Natural killer cell (primary cell): Measurements from ENCODE around the gene BCL2. TPM values are rescaled to one million over a fixed set of nuclear protein-coding genes. Genes with fewer than 3 reads are reported as not detected.

Source experiments
- ATAC-seq, 3 donors: fragments of 150-1000 bp in 2 of 3; fragments of 200-7000 bp in 1 of 3; cut with Tn5 transposase; 1 replicate in 1 of 3; 2 replicates in 2 of 3; pipeline ENCODE4 v1.10.0; 2021; ENCODE audit warnings: mild to moderate bottlenecking in 2 of 3, moderate library complexity in 2 of 3
- DNase-seq, 2 donors: peaks; one replicate each; pipeline versions ENCODE4 v3.0.0 to v3.0.0-alpha.2; 2013 to 2021; ENCODE audit warnings: mixed read lengths in 1 of 2
- H3K27ac ChIP-seq: one replicate; pipeline ENCODE4 v1.5.1; 2013; ENCODE audit warnings: mild to moderate bottlenecking, low read length
- H3K27me3 ChIP-seq: one replicate; pipeline ENCODE4 v1.6.1; 2013; ENCODE audit warnings: low read length; ENCODE audit not compliant: control insufficient read depth, insufficient read depth
- H3K36me3 ChIP-seq: one replicate; pipeline ENCODE4 v1.6.1; 2013; ENCODE audit warnings: low read length; ENCODE audit not compliant: control insufficient read depth, insufficient read depth
- H3K4me1 ChIP-seq: one replicate; pipeline ENCODE4 v1.6.1; 2013; ENCODE audit warnings: low read length; ENCODE audit not compliant: control insufficient read depth, insufficient read depth
- H3K4me3 ChIP-seq: one replicate; pipeline ENCODE4 v1.5.1; 2013; ENCODE audit warnings: low read length
- H3K9me3 ChIP-seq: one replicate; pipeline ENCODE4 v1.6.1; 2013; ENCODE audit warnings: low read length; ENCODE audit not compliant: control insufficient read depth, insufficient read depth
- H3K27ac Mint-ChIP-seq, 2 donors: one replicate each; pipeline ENCODE4 v1.8.0; 2022; ENCODE audit warnings: mild to moderate bottlenecking in 2 of 2, mixed read lengths in 2 of 2, moderate library complexity in 1 of 2
- H3K27me3 Mint-ChIP-seq, 2 donors: one replicate each; pipeline ENCODE4 v1.8.0; 2022; ENCODE audit warnings: low read depth in 2 of 2, mixed read lengths in 2 of 2
- H3K36me3 Mint-ChIP-seq: one replicate; pipeline ENCODE4 v1.8.0; 2022; ENCODE audit warnings: mixed read lengths
- H3K4me1 Mint-ChIP-seq, 2 donors: one replicate each; pipeline ENCODE4 v1.8.0; 2022; ENCODE audit warnings: mixed read lengths in 2 of 2
- H3K4me3 Mint-ChIP-seq: one replicate; pipeline ENCODE4 v1.8.0; 2022; ENCODE audit warnings: mild to moderate bottlenecking, moderate library complexity, mixed read lengths
- H3K9me3 Mint-ChIP-seq, 2 donors: one replicate each; pipeline ENCODE4 v1.8.0; 2022; ENCODE audit warnings: mixed read lengths in 2 of 2
- CTCF ChIP-seq: fragments of 200-600 bp; IDR thresholded peaks from one replicate; pipeline ENCODE4 v1.8.0; 2022; ENCODE audit warnings: antibody characterized with exemption
- WGBS: methylation state at CpG from one replicate; pipeline ENCODE4 v1.1.7; 2013; ENCODE audit warnings: missing lambda C conversion rate; ENCODE audit not compliant: insufficient coverage; 5-methylcytosine and 5-hydroxymethylcytosine counted together
- intact Hi-C: fragments of 100-400 bp; cut with micrococcal nuclease; formaldehyde crosslinking; loops from one replicate; pipeline ENCODE4 v1.14.2; 2022
- total RNA-seq, 4 donors: library from RNA; stranded (reverse); fragments of 120-200 nt in 1 of 4; gene quantifications; one replicate each; pipeline versions ENCODE4 v1.2.3 to v1.2.4, GENCODE V29; 2013 to 2022

The BCL2 gene
- total RNA-seq, 3 donors from 2014 or later (not counting 1 experiment from before 2014, with no cell fraction given): 28.2 to 64.2 (median 33.4) TPM

GRCh38 chr18:63152791-63153190 lies 166.8 kb downstream of the BCL2 start:
- H3K9me3 ChIP-seq: no peaks in the 10 kb centered on the region
- 82% methylated on average over 7 of the region's 7 CpGs for WGBS
- H3K27ac ChIP-seq: no peak overlapping the region
- Mint-ChIP-seq H3K9me3 (no peaks in the 10 kb centered on the region), H3K27me3 (no peaks in the 10 kb centered on the region), H3K27ac (peak overlapping the region; percentile 16 to 96), H3K36me3 (no peaks in the 10 kb centered on the region), H3K4me3 (no peak overlapping the region), H3K4me1 (peaks cover 45 to 53% of the 10 kb centered on the region in 2 donors)
- DNase-seq (peak in 1 of 2 donors; percentile 28), ATAC-seq (no peak)
- no peaks in the 10 kb centered on the region for H3K36me3 ChIP-seq
- no peak overlapping the region for H3K4me3 ChIP-seq
- no peak for TF ChIP-seq CTCF
- peaks cover 52% of the 10 kb centered on the region for H3K4me1 ChIP-seq
- intact Hi-C loops: no loop called here
- no peaks in the 10 kb centered on the region for H3K27me3 ChIP-seq

GRCh38 chr18:63152096-63152495 lies 167.5 kb downstream of the BCL2 start:
- no peak for TF ChIP-seq CTCF
- Mint-ChIP-seq H3K27ac (peak overlapping the region in 1 of 2 donors; percentile 96), H3K36me3 (no peaks in the 10 kb centered on the region), H3K4me1 (peaks cover 45 to 53% of the 10 kb centered on the region in 2 donors), H3K4me3 (no peak overlapping the region), H3K27me3 (no peaks in the 10 kb centered on the region), H3K9me3 (no peaks in the 10 kb centered on the region)
- Histone ChIP-seq H3K27me3 (no peaks in the 10 kb centered on the region), H3K4me3 (no peak overlapping the region), H3K4me1 (peaks cover 45% of the 10 kb centered on the region), H3K27ac (no peak overlapping the region), H3K9me3 (no peaks in the 10 kb centered on the region), H3K36me3 (no peaks in the 10 kb centered on the region)
- peak in 1 of 2 donors; percentile 63 for DNase-seq
- intact Hi-C loops: no loop called here
- ATAC-seq: no peak
- WGBS: 71% methylated on average over 1 of the region's 3 CpGs

- no peak overlapping the region for H3K4me3 Mint-ChIP-seq
- WGBS: 92% methylated on average over 4 of the region's 5 CpGs
- H3K27ac Mint-ChIP-seq: peak overlapping the region in 1 of 2 donors; percentile 56
- no peaks in the 10 kb centered on the region for H3K36me3 Mint-ChIP-seq
- H3K9me3 Mint-ChIP-seq: no peaks in the 10 kb centered on the region
- DNase-seq (no peak), ATAC-seq (no peak)
- Histone ChIP-seq H3K4me1 (peaks cover 39% of the 10 kb centered on the region), H3K36me3 (no peaks in the 10 kb centered on the region), H3K9me3 (no peaks in the 10 kb centered on the region), H3K27me3 (no peaks in the 10 kb centered on the region), H3K4me3 (no peak overlapping the region), H3K27ac (no peak overlapping the region)
- H3K4me1 Mint-ChIP-seq: peaks cover 42 to 49% of the 10 kb centered on the region in 2 donors
- intact Hi-C loops: no loop called here
- TF ChIP-seq CTCF: no peak
- H3K27me3 Mint-ChIP-seq: no peaks in the 10 kb centered on the region
Measured at GRCh38 chr18:63151539-63151938, 168.0 kb downstream of the BCL2 start.

GRCh38 chr18:63150942-63151421 lies 168.6 kb downstream of the BCL2 start:
- intact Hi-C loops: no loop called here
- no peak for ATAC-seq
- H3K36me3 ChIP-seq: no peaks in the 10 kb centered on the region
- Mint-ChIP-seq H3K27me3 (no peaks in the 10 kb centered on the region), H3K36me3 (no peaks in the 10 kb centered on the region), H3K4me3 (no peak overlapping the region), H3K9me3 (no peaks in the 10 kb centered on the region), H3K27ac (no peak overlapping the region), H3K4me1 (peaks cover 37 to 44% of the 10 kb centered on the region in 2 donors)
- no peak for DNase-seq
- no peaks in the 10 kb centered on the region for H3K9me3 ChIP-seq
- H3K4me3 ChIP-seq: no peak overlapping the region
- WGBS: 81% methylated on average over 4 of the region's 4 CpGs
- TF ChIP-seq CTCF: no peak
- H3K27me3 ChIP-seq: no peaks in the 10 kb centered on the region
- peaks cover 34% of the 10 kb centered on the region for H3K4me1 ChIP-seq
- no peak overlapping the region for H3K27ac ChIP-seq
